DMS114 treated with DMSO at 0.1 percent for 48 hours (cell line): ENCODE measurements around the gene UXS1.
"Not testable (repeated sequence)": the region's sequence is repeated elsewhere in the genome, so short reads cannot be mapped to it uniquely, and the experiment has no call there.

Source experiments
- DNase-seq: peaks from one replicate; lab custom pipeline; 2025; ENCODE audit not compliant: unreplicated experiment; lab: John Stamatoyannopoulos, UW

The UXS1 gene

DNA sequence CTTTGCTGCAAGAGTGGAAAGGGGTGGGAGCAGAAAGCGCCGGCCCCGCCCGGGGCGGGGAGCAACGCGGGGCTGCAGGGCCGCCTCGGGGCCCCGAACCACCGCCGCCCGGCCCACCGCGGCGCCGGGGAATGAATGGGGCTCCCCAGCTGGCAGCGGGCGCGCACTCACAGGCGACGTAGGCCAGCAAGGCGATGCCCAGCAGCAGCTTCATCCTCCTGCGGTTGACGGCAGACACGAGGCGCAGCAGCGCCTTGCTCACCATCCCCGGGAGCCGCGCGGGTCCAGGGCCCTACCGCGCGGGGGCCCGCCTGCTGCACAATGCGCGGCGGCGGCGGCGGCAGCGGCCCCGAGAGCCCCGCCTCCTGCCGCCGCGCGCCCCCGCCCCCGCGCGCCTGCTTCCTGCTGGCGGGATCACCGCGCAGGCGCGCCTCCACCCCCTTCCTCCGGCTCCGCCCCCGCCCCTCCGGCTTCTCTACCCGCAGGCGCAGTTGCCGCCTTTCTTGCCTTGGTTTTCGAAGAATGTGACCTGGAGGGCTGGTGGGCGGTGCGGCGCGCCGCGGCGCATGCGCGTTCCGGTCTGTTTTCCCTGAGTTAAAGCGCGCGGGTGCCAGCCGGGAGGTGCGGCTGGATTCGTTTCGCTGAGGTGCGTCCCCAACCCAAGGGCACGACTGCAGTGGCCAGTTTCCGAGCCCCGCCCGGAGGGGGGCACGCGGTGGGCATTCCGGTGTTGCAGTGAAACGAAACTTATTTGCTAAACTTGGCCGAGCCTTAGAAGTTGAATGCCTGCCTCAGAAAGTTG is at the start of gene UXS1:
UXS1 (minus strand) TSS at position 325 of the 802 bp plus-strand sequence; CDS start at position 265, 60 bp downstream.
- peak; percentile 74 for DNase-seq

DNA sequence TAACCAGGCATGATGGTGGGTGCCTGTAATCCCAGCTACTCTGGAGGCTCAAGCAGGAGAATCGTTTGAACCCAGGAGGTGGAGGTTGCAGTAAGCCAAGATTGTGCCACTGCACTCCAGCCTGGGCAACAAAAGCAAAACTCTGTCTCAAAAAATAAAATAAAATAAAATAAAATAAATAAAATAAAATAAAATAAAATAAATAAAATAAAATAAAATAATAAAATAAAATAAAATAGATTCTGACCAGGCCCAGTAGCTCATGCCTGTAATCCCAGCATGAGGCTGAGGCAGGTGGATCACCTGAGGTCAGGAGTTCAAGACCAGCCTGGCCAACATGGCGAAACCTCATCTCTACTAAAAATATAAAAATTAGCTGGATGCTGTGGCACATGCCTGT is 45.4 kb upstream of the UXS1 start:
- not testable (repeated sequence) for DNase-seq

DNA sequence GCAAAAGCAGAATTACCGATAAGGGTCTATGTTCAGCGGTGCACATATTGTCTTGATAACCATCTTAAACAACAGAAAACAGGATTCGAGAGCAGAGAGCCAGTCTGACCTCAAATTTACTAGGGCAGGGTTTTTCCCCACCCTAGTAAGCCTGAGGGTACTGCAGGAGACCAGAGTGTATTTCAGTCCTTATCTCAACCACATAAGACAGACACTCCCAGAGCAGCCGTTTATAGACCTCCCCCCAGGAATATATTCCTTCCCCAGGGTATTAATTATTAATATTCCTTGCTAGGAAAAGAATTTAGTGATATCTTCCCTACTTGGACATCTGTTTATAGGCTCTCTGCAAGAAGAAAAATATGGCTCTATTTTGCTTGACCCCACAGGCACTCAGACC is 41.3 kb upstream of the UXS1 start:
- not testable (repeated sequence) for DNase-seq

DNA sequence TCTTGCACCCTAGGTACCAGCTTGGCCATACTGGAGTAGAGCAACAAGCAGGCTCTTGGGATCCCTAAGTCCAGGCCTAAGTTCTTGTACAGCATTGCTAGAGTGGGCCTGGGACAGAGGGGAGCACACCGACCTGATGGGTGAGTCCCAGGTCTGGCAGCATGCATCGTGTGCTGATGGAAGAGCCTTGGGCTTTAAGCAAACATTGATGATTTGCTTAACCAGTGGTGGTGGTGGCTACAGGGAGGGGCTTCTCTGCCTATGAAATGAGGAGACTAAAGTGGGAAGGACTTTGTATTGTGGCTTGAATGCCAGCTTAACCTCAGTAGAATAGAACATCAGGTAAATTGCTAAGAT is 39.2 kb upstream of the UXS1 start:
- DNase-seq, result no peak

DNA sequence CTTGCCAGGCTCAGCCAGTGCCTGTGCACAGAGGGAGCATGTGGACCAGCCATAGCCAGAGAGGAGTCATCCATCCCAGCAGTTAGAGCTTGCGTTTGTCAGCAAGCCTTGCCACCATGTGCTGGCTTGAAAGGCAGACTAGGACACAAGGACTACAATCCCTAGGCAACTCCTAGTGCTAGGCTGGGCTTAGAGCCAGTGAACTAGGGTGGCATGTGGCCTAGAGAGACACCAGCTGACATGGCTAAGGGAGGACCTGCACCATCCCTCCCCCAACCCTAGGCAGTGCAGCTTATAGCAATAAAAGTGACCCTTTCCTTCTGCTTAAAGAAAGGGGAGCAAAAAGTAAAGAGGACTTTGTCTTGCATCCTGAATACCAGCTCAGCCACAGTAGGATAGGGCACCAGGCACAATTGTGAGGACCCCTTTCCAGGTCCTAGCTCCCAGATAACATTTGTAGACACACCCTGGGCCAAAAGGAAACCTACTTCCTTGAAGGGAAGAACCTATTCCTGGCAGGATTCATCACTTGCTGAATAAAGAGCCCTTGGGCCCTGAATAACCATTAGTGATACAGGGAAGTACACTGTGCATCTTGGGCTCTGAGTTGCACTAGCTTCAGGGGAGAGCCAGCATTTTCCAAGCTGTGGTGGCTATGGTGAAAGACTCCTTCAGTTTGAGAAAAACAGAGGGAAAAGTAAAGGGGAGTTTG is 38.7 kb upstream of the UXS1 start:
- DNase-seq, result no peak

DNA sequence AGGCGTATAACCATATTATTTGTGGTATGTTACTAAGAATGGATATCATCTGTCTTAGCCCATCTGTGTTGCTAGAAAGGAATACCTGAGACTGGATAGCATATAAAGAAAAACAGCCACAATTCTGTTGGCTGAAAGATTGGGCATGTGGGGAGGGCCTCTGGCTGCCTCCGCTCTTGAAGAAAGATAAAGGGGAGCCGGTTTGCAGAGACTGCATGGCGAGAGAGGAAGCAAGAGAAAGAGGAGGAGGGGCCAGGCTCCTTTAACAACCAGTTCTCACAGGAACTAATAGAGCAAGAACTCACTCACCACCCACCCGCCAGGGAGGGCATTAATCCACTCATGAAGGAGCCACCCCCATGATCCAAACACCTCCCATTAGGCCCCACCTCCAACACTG is 29.2 kb upstream of the UXS1 start:
- DNase-seq, result no peak

DNA sequence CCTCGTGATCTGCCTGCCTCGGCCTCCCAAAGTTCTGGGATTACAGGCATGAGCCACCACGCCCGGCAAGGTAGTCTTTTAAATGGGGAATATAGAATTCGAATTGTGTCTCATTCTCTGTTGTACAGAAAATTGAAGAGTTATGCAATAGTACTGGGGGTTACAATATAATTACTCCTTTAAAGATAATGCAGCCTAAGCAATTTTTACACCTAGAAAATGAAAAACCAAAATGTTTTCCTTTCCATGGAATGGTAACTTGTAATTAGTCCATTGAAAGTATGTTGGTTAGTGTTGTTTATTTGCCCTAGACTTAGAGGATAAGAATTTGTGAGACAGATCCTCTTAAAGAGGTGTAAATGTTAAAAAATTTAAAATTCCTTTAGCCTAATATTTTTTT is 28.0 kb upstream of the UXS1 start:
- not testable (repeated sequence) for DNase-seq

DNA sequence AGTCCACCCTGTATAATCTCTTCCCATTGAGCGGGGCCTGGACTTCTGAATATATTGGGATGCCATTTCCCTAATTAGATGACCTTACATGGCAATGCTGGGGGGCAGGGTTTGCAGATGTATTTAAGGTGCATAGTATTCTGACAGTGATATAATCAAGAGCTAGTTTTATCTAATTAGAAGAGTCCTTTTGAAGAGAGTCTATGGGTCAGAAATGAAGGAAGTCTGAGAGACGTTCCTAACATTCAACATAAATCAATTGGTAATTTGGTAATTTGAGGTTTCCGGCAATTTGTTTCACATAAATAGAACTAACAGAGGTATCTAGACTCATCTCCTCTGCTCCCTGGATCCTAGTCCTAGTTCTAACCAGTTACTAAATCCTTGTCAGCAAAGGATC is 25.7 kb upstream of the UXS1 start:
- DNase-seq, result no peak

DNA sequence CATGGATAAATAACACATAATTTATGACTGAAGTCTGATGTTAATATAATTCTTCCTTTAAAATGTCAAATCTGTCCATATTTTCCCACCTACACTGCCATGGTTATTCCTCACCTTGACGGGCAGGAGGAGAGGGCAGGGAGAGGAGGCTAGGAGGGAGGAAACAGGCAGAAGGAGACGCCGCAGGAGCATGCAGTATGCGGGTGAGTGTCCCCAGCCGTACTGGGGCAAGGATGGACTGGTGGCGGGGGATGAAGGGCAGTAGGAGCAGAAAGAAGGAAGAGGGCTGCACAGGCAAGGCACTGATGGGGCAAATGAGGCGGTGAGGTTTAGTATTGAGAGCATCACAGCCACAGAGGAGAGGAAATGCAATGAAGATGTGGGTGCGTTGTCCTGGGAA is 25.1 kb upstream of the UXS1 start:
- DNase-seq, result not testable (repeated sequence)

DNA sequence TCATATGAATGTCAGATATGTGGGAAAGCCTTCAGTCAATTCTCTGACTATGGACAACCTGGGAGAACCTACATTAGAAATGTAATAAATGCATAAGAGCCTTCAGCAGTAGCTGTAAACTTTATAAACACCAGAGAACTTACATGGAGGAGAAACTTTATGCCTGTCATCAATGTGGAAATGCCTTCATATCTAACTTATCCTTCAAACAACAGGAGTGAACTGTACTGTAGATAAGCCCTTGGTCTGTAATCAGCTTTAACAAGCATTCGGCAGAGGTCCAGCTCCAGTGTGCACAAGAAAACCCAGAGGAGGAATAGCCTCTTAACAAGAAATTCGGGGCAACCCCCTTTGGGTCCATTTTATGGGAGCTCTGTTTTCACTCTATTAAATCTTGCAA is 14.8 kb upstream of the UXS1 start:
- no peak for DNase-seq

DNA sequence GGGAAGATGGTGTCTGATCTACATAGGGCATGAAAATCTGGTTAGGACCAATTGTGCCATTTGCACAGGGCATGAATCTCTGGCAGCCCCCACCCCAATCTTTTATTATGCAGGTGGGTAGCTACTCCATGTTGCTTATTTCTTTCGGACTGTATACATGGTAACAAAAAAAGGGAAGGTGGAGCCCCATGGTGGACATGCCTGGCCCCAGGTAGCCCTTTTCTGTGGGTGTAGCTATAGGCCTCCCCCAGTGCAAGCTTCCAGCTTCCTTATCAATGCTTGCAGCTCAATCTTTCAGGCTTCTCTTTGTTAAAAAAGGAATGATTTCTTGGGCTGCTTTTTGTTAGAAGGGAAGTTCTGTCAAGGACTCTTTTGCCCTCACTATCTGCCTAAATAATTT is 14.3 kb upstream of the UXS1 start:
- DNase-seq, result no peak

DNA sequence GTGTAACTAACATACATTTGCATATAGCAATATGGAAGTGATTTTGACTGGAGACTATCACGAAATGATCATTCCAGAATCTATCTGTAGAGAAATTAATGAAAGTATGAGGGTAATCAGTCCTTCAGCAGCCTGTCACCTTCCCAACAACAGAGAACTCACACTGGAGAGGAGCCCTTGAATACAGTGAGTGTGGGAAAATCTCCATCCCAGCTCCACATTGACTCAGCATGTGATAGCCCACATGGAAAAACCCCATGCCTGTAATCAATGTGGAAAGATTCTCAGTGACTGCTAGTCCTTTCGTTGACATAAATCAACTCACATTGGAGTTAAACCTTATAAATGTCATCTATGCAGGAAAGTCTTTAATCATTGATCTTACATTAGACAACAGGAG is 13.1 kb upstream of the UXS1 start:
- no peak for DNase-seq

DNA sequence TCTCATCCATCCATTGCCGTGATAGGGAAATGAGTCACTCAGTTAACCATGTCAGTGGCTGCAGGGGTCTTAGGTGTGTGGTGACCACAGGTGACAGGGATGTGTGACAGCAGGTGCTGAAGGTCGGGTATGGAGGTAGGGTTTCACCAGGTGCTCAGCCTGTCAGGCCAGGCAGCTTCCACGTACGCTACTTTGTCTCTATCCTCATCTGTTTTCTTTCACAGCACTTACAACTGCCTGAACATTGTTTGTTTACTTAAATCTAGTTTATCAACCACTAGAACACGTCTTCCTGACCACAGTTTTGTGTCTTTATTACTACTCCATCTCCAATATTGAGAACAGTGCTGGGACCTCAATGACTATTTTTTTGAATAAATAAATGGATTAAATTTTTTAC is 11.4 kb upstream of the UXS1 start:
- DNase-seq, result no peak

DNA sequence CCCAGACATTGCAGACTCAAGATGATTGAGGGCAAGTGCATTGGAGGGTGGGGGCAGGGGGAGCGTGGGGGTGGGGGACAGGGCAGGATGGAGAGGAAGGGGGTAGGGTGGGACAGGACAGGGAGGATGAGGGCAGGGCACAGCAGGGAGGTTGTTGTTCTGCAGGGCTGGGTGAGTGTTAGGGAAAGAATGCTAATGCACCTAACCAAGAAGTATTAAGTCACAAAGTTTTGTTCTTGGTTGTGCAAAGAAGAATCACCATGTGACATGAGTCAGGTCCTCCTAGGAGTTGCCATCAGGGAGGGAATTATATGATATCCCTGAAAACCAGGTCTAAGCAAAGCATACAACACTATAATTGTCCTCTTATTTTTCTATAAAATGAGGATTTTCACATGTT is 10.4 kb upstream of the UXS1 start:
- not testable (repeated sequence) for DNase-seq

DNA sequence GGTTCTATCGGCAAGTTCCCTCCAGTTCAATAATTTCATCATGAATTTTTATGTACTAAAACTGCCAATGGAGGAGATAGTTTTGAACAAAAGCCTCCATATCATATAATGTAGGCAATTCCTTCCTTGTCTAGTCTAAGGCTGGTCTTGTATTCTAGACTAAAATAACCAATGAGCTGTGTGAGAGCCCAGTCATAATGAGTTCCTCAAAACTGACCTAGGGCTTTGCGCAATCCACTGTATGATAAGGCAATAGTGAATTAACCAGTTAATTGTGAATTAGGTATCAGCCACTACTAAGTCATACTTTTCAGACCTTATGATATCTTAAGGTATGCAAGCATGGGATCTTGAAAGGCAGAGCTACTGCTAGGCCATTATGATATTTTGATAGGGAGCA is 7.6 kb upstream of the UXS1 start:
- no peak for DNase-seq

DNA sequence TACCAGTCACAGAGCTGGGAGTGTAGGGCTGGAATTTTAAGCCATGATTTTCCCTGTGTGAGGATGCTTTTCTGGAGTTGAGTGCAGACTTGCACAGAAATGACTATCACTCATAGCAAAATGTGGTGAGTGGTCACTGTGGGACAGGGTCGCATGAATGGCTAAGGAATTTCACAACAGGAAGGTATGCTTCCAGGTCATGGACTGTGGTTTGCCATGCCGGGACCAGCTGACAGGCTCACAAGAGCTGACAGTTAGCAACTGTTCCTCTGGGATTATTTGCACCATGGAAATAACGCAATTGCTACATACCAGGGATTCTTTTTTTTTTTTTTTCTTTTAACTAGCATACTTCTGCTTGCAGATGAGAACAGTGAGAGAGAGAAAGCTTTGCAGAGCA is 3.8 kb upstream of the UXS1 start:
- DNase-seq, result no peak

DNA sequence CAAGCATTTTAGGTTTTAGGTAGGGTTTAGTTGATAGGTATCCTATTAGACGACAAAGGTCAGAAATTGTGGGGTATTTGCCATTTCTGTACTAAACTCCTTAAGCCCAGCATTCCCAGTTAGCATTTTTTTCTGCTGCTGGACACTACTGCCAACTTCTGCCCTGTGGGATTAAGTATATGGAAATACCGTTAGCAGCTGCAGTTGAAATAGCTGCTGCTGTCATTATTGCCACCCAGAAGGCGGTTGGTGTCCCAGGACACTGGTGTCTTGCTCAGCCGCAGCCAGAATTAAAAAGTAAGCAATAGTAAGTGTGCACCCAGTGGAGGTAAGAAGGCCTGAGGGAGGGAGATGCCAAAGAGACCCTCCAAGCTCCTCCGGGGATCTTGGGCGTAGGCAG is 1.9 kb upstream of the UXS1 start:
- DNase-seq, result no peak

DNA sequence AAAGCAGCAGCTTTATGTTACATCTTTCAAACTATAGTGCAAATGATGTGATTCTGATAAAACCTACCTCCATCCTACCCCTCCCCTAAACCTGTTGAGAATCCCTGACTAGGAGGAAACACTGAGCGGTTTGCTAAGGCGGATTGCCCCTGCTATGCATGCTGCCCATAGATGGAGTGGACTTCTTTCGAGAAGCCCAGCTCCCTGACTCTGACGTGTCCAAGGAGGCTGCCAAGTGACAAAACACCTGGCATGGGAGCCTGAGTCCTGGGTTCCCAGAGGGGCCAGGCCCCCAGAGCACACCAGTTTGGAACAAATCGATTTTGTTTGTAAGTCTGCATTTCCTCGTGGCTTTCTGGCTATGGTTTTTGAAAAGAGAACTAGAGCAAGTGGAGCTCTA is 1.4 kb upstream of the UXS1 start:
- no peak for DNase-seq

DNA sequence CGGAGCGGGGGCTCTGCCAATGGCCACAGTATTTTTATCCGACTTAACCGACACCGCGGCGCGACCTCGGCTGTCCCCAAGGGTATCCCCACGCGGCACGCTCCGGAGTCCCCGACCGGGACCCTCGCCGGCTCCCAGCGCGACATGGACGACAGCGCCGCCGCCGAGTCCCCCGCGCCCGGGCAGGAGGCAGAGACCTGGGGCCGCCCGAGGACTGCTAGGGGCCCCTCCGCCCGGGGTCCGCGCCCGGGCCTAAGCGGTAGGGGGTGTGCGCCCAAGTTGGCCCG is 468 bp downstream of the UXS1 start:
- DNase-seq, result no peak

DNA sequence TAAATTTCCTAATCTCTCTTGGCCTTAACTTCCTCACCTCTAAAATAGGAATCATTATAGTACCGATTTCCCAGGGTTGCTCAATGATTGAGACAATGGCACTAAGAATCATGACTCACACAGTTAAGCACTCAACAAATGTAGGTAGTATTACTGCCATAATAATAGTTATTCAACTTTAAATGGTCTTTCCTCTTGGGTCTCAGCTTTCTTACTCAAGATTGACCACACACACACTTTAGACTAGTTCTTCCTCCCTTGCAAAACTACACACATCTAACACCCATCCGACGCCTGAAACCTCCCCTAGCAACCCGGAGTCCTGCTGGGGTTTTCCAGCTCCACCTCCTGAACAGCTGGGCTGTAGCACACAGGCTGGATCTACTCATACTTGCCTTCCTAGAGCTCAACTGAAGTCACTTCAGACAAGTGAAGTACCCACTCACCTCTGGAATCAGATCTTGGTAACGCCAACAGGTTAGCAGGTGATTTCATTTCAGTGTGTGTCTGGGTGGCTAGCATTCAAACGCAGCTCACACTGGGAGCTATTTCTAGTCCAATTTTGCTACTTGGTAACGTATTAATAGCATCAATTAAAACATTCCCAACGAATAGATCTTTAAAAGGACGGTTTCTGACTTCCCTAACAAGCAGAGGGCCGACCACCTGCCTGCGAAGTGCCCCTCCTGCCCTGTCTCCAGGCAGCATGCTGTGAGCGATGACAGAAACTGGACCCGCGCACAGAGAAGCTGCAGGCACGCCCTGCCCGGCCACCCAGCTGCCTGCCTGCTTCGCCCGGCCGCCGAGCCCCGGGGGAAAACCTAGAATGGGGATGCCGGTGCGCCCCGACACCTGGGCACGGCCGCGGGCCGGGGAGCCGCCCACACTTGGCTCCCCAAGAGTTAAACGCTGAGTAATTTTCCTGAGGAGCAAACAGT is 1.1 kb downstream of the UXS1 start:
- no peak for DNase-seq

DNA sequence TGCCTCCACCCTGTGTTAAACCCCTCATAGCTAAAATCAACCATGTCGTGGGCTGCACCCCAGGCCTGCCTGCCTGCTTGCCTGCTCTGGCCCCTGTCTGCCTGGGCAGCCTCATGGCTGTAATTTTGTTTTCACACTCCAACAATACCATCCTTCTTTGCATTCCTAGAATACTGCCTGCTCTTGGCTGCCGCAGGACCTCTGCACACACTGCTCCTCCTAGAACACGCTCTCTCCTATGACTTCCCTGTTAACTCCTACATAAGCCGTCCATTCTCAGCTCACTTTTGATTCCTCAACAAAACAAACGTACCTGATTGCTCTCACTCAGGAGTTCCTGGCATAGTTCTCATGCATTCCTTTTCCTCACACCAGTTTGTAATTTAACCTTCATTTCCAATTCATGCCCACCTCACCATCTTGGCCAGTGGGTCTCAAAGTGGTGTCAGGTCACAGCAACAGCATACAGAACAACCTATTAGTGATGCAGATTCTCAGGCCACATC is 2.5 kb downstream of the UXS1 start:
- DNase-seq, result no peak
